Activated CD8-positive, alpha-beta T cell treated with anti-CD3 and anti-CD28 coated beads, Interleukin-2, amount 10 ng/mL, durations not matched to agents 7 days and 5 days (primary cell): ENCODE data around the gene CKAP5. TPM values are rescaled to one million over a fixed set of nuclear protein-coding genes. Genes with fewer than 3 reads are reported as not detected.

Experiments used
- ATAC-seq: fragments of 150-1000 bp; cut with Tn5 transposase; one replicate; pipeline ENCODE4 v1.10.0; 2021; ENCODE audit warnings: moderate library complexity
- CTCF ChIA-PET: fragments of 350-600 bp; sonication (Branson Sonifier 250); formaldehyde crosslinking; loops from one replicate; lab custom pipeline; 2021; ENCODE audit warnings: antibody characterized with exemption; lab: Charles Lee
- POLR2A ChIA-PET: fragments of 350-600 bp; sonication (Branson Sonifier 250); formaldehyde crosslinking; loops from one replicate; lab custom pipeline; 2021; ENCODE audit warnings: antibody characterized with exemption; lab: Charles Lee
- DNase-seq: peaks from one replicate; pipeline ENCODE4 v3.0.0-alpha.2; 2020
- H3K27ac Mint-ChIP-seq: one replicate; pipeline ENCODE4 v1.8.0; 2021; ENCODE audit warnings: mild to moderate bottlenecking, mixed read lengths
- H3K27me3 Mint-ChIP-seq: one replicate; pipeline ENCODE4 v1.8.0; 2021; ENCODE audit warnings: low read depth, mixed read lengths
- H3K36me3 Mint-ChIP-seq: one replicate; pipeline ENCODE4 v1.8.0; 2021; ENCODE audit warnings: low read depth, mixed read lengths
- H3K4me1 Mint-ChIP-seq: one replicate; pipeline ENCODE4 v1.8.0; 2021; ENCODE audit warnings: low read depth, mixed read lengths
- H3K4me3 Mint-ChIP-seq: one replicate; pipeline ENCODE4 v1.8.0; 2021; ENCODE audit warnings: mild to moderate bottlenecking, mixed read lengths
- H3K9me3 Mint-ChIP-seq: one replicate; pipeline ENCODE4 v1.8.0; 2022; ENCODE audit warnings: mixed read lengths; ENCODE audit not compliant: insufficient read depth
- total RNA-seq, 2 experiments: library from RNA; stranded (reverse); gene quantifications; one replicate each; pipeline ENCODE4 v1.2.3, GENCODE V29; 2021

The CKAP5 gene
- total RNA-seq, 2 experiments from 2014 or later, result 174 to 176 TPM

GRCh38 chr11:46850829-46851380 is 4.8 kb upstream of the CKAP5 start:
- ATAC-seq, result no peak
- H3K4me3 Mint-ChIP-seq, result no peak overlapping the region
- no peaks in the 10 kb centered on the region for H3K36me3 Mint-ChIP-seq
- CTCF ChIA-PET, result no interaction called here
- no peak overlapping the region for H3K27ac Mint-ChIP-seq
- no peak for DNase-seq
- H3K4me1 Mint-ChIP-seq, result peaks cover 9% of the 10 kb centered on the region
- no peaks in the 10 kb centered on the region for H3K9me3 Mint-ChIP-seq
- H3K27me3 Mint-ChIP-seq, result peaks cover 2% of the 10 kb centered on the region
- POLR2A ChIA-PET, result no interaction called here

DNA sequence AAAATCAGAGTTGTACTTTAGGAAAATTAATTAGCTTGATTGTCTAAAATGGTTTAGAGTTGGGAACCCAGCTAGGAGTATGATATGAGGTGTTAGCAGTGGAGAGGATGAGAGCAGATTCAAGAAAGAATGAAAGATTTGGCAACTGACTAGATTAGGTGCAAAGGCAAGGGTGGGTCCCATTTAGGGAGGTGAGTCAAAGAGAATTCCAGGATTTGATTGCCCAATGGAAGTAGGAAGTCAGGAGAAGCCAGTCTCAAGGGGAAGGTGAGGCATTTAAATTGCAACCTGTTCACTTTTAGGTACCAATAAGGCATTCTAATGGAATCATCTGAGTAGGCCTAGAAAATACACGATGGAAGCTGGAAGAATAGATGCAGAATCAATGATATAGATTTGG is 3.6 kb upstream of the CKAP5 start:
- peaks cover 17% of the 10 kb centered on the region for H3K4me1 Mint-ChIP-seq
- H3K9me3 Mint-ChIP-seq, result no peaks in the 10 kb centered on the region
- H3K27me3 Mint-ChIP-seq, result no peaks in the 10 kb centered on the region
- ATAC-seq (no peak), DNase-seq (no peak)
- ChIA-PET CTCF (no interaction called here), POLR2A (no interaction called here)
- H3K4me3 Mint-ChIP-seq, result no peak overlapping the region
- peaks cover 5% of the 10 kb centered on the region for H3K36me3 Mint-ChIP-seq
- no peak overlapping the region for H3K27ac Mint-ChIP-seq

DNA sequence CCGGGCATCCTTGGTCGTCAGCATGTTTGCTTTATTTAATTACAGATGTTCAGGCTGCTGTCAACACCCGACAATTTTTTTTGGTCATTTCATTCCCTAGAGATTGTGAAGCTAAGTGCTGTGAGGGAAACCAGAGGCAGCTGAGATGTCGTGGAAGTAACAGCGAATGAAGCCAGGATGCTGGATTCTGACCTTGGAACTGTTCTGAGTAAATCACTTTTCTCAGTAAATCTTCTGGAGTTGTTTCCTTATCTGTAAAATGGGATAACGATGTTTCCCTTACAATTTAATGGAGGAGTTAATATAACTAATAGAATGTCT is 390 bp upstream of the CKAP5 start:
- ChIA-PET POLR2A (interaction anchor here (0.6 to 1.5 kb wide), 5 partner anchors 10 to 146 kb away, joined by 3 to 6 read pairs (median 4); partner anchors contain the start of genes ARHGAP1 and ZNF408), CTCF (interaction anchor here (1.1 kb wide), 1 partner anchor 10 kb away, joined by 3 read pairs; no protein-coding TSS in a partner anchor)
- Mint-ChIP-seq H3K4me1 (peaks cover 41% of the 10 kb centered on the region), H3K27me3 (no peaks in the 10 kb centered on the region), H3K36me3 (peaks cover 25% of the 10 kb centered on the region), H3K9me3 (no peaks in the 10 kb centered on the region), H3K4me3 (peak overlapping the region; percentile 81), H3K27ac (peak overlapping the region; percentile 96)
- no peak for DNase-seq
- peak; percentile 1 for ATAC-seq

DNA sequence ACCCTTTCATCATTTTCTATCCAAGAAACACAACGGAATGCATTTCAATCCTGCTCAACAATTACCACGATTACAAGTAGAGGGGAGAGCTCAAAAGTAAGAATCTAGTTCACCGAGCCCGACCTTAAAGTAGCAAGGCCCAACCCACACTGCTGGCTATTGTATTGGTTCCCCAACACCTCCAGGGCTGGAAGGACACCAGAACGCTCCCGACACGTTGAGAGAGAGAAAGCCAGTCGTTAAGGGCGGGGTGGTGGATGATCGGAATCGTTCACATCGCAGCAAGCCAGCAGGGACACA is 690 bp downstream of the CKAP5 start:
- ChIA-PET CTCF (interaction anchor here (1.4 kb wide), 1 partner anchor 19 kb away, joined by 5 read pairs; no protein-coding TSS in a partner anchor), POLR2A (interaction anchor here (0.7 to 1.6 kb wide), 3 partner anchors 20 to 323 kb away, joined by 3 to 4 read pairs (median 3); no protein-coding TSS in a partner anchor)
- no peak for DNase-seq
- Mint-ChIP-seq H3K4me3 (peak overlapping the region; percentile 81), H3K4me1 (peaks cover 46% of the 10 kb centered on the region), H3K36me3 (peaks cover 28% of the 10 kb centered on the region), H3K9me3 (no peaks in the 10 kb centered on the region), H3K27me3 (no peaks in the 10 kb centered on the region), H3K27ac (peak overlapping the region; percentile 76)
- no peak for ATAC-seq

DNA sequence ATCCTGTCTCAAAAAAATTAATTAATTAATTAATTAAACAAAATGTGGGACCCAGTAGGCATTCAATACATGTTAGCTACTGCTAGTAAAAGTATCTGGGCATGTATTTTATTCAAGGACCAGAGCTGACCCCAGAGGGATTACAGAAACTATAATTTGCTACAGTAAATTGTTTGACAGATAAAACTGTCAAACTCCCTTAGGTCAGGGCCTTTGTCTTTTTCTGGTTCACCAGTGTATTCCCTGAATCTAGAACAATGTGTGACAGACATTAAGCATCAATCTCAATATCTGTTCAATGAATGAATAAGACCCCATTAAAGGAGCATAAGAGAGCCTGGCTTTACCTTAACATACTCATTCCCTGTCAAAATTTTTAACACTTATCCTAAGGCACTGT is 6.0 kb downstream of the CKAP5 start:
- ChIA-PET CTCF (interaction anchor here (0.7 to 1.2 kb wide), 2 partner anchors 31 to 316 kb away, joined by 3 read pairs; no protein-coding TSS in a partner anchor), POLR2A (no interaction called here)
- Mint-ChIP-seq H3K27me3 (no peaks in the 10 kb centered on the region), H3K27ac (no peak overlapping the region), H3K4me1 (peaks cover 48% of the 10 kb centered on the region), H3K4me3 (no peak overlapping the region), H3K36me3 (peaks cover 30% of the 10 kb centered on the region), H3K9me3 (no peaks in the 10 kb centered on the region)
- DNase-seq (no peak), ATAC-seq (no peak)

GRCh38 chr11:46838501-46838900 is 7.6 kb downstream of the CKAP5 start:
- Mint-ChIP-seq H3K9me3 (no peaks in the 10 kb centered on the region), H3K27ac (no peak overlapping the region), H3K36me3 (peaks cover 24% of the 10 kb centered on the region), H3K4me3 (no peak overlapping the region), H3K27me3 (no peaks in the 10 kb centered on the region), H3K4me1 (peaks cover 32% of the 10 kb centered on the region)
- DNase-seq (no peak), ATAC-seq (no peak)
- CTCF ChIA-PET, result interaction anchor here (1.1 to 1.2 kb wide), 2 partner anchors 11 to 12 kb away, joined by 3 to 5 read pairs; no protein-coding TSS in a partner anchor
- POLR2A ChIA-PET, result interaction anchor here (0.6 kb wide), 1 partner anchor 10 kb away, joined by 3 read pairs; no protein-coding TSS in a partner anchor

- Mint-ChIP-seq H3K27me3 (no peaks in the 10 kb centered on the region), H3K9me3 (no peaks in the 10 kb centered on the region), H3K4me3 (no peak overlapping the region), H3K36me3 (peaks cover 19% of the 10 kb centered on the region), H3K4me1 (peaks cover 27% of the 10 kb centered on the region), H3K27ac (no peak overlapping the region)
- ATAC-seq, result no peak
- ChIA-PET CTCF (no interaction called here), POLR2A (no interaction called here)
- no peak for DNase-seq
These were observed 8.2 kb downstream of the CKAP5 start for GRCh38 chr11:46837860-46838259.

DNA sequence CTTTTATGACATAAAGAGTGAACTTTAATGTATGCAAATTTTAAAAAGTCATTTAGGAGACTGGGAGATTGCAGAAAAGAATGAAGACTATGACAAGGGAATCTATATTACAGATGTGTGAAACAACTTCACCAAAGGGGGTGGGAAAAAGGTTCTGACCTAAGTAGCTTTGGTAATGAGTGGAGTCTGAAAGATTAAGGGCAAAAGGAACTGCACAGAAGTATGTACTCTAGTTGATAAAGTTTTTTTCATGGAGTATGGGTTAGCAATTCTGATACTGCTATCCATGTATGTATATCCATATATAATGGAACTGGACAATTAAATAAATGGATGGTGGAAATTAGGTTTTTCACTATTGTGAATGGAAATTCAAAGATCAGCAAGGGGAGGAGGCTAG is 9.2 kb downstream of the CKAP5 start:
- Mint-ChIP-seq H3K9me3 (no peaks in the 10 kb centered on the region), H3K27ac (no peak overlapping the region), H3K36me3 (peaks cover 13% of the 10 kb centered on the region), H3K4me1 (peaks cover 22% of the 10 kb centered on the region), H3K27me3 (no peaks in the 10 kb centered on the region), H3K4me3 (no peak overlapping the region)
- DNase-seq (no peak), ATAC-seq (no peak)
- ChIA-PET CTCF (no interaction called here), POLR2A (no interaction called here)

- ChIA-PET POLR2A (no interaction called here), CTCF (no interaction called here)
- DNase-seq (no peak), ATAC-seq (no peak)
- peaks cover 13% of the 10 kb centered on the region for H3K36me3 Mint-ChIP-seq
- no peak overlapping the region for H3K27ac Mint-ChIP-seq
- no peaks in the 10 kb centered on the region for H3K27me3 Mint-ChIP-seq
- peaks cover 21% of the 10 kb centered on the region for H3K4me1 Mint-ChIP-seq
- no peaks in the 10 kb centered on the region for H3K9me3 Mint-ChIP-seq
- H3K4me3 Mint-ChIP-seq, result no peak overlapping the region
These were observed 9.6 kb downstream of the CKAP5 start for GRCh38 chr11:46836431-46836830.

GRCh38 chr11:46835897-46836296 is 10.2 kb downstream of the CKAP5 start:
- Mint-ChIP-seq H3K9me3 (no peaks in the 10 kb centered on the region), H3K4me1 (peaks cover 22% of the 10 kb centered on the region), H3K4me3 (no peak overlapping the region), H3K27ac (no peak overlapping the region), H3K36me3 (peaks cover 14% of the 10 kb centered on the region), H3K27me3 (no peaks in the 10 kb centered on the region)
- POLR2A ChIA-PET, result no interaction called here
- ATAC-seq, result no peak
- CTCF ChIA-PET, result no interaction called here
- no peak for DNase-seq

GRCh38 chr11:46834821-46835220 is 11.3 kb downstream of the CKAP5 start:
- ChIA-PET POLR2A (no interaction called here), CTCF (no interaction called here)
- Mint-ChIP-seq H3K27ac (no peak overlapping the region), H3K4me1 (peaks cover 16% of the 10 kb centered on the region), H3K4me3 (no peak overlapping the region), H3K27me3 (no peaks in the 10 kb centered on the region), H3K9me3 (no peaks in the 10 kb centered on the region), H3K36me3 (peaks cover 12% of the 10 kb centered on the region)
- ATAC-seq (no peak), DNase-seq (no peak)

DNA sequence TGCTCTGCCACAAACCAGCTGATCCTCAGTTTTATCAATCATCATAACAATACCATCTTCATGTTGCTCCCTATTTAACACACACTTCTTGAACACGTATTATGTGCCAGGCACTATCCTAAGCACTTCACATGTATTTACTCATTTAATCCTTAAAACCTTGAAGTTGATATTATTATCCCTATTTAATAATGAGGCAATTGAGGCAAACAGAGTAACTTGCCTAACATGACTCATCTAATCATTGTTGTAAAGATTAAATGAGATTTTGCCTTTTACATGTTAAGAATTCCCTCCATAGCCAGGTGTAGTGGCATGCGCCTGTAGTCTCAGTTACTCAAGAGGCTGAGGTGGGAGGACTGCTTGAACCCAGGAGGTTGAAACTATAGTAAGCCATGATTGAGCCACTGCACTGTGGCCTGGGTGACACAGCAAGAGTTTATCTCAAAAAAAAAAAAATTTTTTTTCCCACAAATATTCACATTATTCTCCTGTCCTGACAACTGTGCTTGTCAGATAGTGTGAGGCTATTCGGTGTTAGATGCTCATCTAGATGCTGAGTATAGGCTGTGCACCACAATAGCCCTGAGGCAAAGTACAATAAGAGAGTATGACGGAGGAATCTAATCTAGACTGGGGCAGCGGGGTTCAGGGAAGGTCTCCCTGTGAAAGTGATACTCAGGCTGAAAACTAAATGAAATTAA is 13.4 kb downstream of the CKAP5 start:
- Mint-ChIP-seq H3K27ac (no peak overlapping the region), H3K4me3 (no peak overlapping the region), H3K9me3 (no peaks in the 10 kb centered on the region), H3K4me1 (peaks cover 19% of the 10 kb centered on the region), H3K36me3 (peaks cover 13% of the 10 kb centered on the region), H3K27me3 (no peaks in the 10 kb centered on the region)
- DNase-seq, result no peak
- CTCF ChIA-PET, result no interaction called here
- POLR2A ChIA-PET, result no interaction called here
- ATAC-seq, result no peak
